HG02981 (cell line): Measurements from ENCODE around the gene GRIK4.
"Not testable (repeated sequence)": the region's sequence is repeated elsewhere in the genome, so short reads cannot be mapped to it uniquely, and the experiment has no call there.

ENCODE experiments used
- ATAC-seq: cut with Tn5 transposase; IDR thresholded peaks from one replicate; pipeline ENCODE4 v1.9.1; 2021; ENCODE audit warnings: mild to moderate bottlenecking, moderate library complexity; ENCODE audit not compliant: unreplicated experiment

The GRIK4 gene

GRCh38 chr11:120511116-120511819 is at the start of gene GRIK4:
TSS of gene GRIK4 (plus strand) at chr11:120511748. CDS start at chr11:120660319, 148,571 bp downstream.
- peak; percentile 81 for ATAC-seq

DNA sequence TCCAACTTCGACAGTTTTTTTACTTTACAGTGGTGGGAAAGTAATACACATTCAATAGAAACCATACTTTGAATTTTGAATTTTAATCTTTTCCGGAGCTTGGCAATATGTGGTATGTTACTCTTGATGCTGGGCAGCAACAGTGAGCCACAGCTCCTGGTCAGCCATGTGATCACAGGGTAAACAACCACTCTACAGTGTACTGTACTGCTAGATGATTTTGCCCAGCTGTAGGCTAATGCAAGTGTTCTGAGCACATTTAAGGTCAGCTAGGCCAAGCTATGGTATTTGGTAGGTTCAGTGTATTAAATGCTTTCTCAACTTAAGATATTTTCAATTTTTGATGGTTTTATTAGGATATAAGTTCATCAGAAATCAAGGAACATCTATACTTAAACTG is 48.7 kb upstream of the GRIK4 start:
- ATAC-seq = no peak

DNA sequence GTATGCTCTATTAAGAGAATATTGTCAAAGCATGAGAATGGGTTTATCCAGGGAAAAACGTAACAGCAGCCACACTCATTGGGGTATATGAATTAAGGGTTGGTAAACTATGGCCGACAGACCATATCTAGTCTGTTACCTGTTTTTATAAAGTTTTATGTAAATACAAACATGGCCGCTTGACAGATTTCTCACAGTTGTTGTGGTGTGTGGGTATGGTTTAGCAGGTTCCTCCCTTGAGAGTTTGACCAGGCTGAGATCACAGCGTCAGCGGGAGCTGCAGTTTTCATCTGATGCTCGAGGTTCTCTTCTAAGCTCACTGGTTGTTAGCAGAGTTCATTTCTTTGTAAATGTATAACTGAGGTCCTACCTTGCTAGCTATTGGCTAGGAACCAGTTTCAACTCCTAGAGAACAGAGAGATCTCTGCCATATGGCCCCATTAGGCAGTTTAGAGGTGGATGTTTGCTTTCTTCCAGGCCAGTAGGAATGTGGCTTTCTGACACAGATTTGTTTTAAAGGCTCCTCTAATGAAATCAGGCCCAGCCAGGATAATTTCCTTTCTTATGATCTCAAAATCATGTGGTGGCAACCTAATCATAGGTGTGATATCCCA is 45.5 kb upstream of the GRIK4 start:
- ATAC-seq = no peak

DNA sequence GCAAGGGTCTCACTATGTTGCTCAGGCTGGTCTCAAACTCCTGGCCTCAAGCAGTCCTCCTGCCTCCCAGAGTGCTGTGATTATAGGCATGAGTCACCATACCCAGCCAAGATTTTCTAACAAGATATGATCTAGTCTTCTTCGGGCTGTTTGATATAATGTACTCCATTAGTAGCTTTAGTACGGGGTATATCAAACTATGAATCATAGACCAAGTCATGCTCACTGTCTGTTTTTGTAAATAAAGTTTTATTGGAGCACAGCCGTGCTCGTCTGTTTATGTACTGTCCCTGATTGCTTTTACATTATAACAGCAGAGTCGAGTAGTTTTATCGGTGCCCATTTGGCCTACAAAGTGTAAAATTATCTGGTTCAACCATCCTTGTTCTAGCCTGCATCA is 43.9 kb upstream of the GRIK4 start:
- ATAC-seq = no peak

DNA sequence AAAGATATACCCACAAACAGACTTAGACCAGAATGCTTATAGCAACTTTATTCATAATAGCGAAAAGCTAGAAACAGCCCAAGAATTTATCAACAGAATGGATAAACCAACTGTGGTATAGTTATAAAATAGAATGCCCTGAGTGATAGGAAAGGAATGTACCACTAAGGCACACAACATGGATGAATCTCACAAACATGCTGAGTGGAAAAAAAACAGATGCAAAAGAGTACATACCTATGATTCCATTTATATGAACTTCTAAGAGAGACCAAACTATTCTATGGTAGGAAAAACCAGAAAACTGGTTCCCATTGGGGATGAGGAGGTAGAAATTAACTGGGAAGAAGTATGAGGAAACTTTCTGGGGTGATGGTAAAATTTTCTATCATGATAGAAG is 40.4 kb upstream of the GRIK4 start:
- ATAC-seq = no peak

DNA sequence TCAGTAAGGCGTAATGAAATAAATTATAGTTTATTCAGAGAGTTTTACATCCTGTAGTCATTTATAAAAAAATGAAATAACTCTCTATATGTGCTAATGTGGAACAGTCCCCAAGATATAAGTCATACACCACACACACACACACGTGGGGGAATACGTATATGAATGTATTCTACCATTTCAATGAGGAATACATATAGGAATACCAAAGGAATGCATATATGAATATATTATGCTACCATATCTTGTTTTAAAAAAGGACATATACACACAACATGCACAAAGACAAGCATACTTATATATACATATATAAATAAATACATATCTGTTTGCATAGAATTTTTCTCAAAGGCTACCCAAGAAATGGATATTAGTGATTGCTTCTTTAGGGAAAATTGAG is 39.6 kb upstream of the GRIK4 start:
- ATAC-seq = no peak

DNA sequence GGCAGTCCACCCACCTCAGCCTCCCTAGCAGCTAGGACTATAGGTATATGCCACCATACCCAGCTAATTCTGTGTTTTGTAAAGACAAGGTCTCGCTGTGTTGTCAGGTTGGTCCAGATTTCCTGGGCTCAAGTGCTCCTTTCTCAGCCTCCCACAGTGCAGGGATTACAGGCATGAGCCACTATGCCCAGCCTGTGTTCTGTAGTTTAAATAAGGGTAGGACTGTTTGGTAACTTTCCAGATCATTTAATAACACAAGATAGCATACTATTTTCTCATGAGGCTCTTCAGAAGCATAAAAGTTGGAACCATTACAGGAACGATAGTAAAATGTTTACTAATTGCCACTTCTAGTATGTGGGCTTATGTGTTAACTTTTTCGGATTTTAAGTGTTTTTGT is 38.0 kb upstream of the GRIK4 start:
- ATAC-seq = no peak

- ATAC-seq = no peak
These were observed 29.4 kb upstream of the GRIK4 start for GRCh38 chr11:120482149-120482548.

DNA sequence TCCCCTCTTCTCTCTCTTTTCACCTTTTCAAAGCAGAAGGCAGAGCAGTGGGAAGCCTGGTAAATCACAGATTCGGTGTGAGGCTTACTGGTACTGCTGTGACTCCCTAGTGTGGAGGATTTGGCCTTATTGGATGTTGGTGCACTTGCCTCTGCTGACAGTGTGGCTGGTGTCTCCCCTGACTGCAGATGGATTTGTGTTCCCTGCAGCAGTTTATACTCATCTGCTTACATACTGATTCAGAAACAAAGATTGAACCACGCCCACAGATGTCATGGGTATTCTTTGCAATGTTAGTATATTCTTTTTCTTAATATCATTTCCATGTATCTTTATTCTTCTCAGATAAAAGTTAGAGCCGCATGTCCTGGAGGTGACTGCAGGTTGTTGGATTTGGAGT is 26.8 kb upstream of the GRIK4 start:
- no peak for ATAC-seq

GRCh38 chr11:120486138-120486537 is 25.4 kb upstream of the GRIK4 start:
- no peak for ATAC-seq

DNA sequence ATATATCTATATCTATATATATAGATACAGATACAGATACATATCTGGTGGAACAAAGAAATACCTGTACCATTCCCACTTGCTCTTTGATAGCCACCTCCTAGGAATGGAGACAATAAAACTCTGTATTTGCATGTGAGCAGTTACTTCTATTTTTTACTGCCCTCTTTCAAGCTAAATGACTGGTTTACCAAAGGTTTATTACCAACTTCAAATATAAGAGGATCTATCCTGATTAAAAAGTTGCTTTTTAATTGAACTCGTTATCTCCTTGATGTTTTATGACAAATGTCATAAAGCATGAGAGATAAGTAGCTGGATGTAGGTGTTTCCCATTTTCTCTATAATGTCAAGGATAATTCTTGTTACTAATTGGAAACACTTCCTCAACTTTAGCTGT is 21.7 kb upstream of the GRIK4 start:
- no peak for ATAC-seq

GRCh38 chr11:120492486-120492885 is 19.1 kb upstream of the GRIK4 start:
- no peak for ATAC-seq

GRCh38 chr11:120494595-120494994 is 17.0 kb upstream of the GRIK4 start:
- ATAC-seq = no peak

- no peak for ATAC-seq
These were observed 12.5 kb upstream of the GRIK4 start for GRCh38 chr11:120499088-120499487.

DNA sequence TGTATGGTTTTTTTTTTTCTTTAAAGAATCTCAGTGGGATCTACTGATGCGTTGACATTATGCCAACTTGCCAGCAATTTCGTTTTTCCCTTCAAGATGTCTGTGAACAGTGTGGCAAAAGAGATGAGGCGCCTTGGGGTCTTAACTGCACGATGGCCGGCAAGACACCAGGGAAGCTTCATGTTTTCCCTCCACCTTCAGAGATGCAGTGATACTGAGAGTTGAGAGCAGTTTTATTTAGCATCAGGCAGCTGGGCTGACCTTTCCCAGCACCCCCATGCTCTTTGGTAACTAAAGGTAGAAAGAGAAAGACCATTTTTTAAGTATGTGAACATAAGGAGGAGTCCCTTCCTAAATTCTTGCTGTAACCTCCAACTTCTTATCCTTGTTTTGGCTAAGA is 11.7 kb upstream of the GRIK4 start:
- no peak for ATAC-seq

DNA sequence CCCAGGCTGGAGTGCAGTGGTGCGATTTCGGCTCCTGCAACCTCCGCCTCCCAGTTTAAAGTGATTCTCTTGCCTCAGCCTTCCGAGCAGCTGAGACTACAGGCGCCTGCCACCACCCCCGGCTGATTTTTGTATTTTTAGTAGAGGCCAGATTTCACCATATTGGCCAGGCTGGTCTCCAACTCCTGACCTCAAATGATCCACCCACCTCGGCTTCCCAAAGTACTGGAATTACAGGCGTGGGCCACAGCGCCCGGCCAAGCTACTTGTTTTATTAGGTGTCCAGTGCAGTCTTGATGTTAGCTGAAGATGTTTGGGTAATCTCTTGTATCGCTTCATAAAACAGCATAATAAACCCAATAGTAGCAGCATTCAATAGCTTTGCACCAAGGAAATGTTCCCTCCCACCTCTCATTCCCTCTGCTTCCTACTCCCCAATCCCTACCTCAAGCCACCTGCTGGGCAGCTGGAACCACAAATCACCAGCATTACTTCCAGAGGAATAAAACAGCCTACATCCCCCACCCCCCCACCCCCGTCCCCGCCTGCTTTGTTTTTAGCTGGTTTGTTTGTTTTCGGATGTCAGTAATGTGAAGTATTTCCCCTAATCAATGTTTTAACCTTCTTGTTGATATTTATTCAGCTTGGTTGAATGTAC is 11.0 kb upstream of the GRIK4 start:
- no peak for ATAC-seq

DNA sequence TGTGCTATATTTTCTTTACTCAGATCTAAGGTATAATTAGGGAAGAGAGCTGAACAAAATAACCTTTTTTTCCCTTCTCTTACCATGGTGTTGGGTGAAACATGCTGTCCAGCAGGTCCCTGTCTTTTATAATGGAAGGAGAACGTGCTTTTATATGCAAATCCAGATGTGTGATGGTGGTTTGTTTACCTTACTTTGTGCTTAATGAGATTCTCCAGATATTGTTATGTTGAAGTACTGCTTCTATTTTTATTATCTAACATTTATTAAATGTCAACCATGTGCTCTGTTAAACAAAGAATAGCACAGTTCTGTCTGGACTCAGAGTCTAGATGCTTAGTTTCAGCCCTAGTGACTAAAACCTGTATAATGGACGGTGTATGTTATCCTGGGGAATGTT is 10.1 kb upstream of the GRIK4 start:
- no peak for ATAC-seq

DNA sequence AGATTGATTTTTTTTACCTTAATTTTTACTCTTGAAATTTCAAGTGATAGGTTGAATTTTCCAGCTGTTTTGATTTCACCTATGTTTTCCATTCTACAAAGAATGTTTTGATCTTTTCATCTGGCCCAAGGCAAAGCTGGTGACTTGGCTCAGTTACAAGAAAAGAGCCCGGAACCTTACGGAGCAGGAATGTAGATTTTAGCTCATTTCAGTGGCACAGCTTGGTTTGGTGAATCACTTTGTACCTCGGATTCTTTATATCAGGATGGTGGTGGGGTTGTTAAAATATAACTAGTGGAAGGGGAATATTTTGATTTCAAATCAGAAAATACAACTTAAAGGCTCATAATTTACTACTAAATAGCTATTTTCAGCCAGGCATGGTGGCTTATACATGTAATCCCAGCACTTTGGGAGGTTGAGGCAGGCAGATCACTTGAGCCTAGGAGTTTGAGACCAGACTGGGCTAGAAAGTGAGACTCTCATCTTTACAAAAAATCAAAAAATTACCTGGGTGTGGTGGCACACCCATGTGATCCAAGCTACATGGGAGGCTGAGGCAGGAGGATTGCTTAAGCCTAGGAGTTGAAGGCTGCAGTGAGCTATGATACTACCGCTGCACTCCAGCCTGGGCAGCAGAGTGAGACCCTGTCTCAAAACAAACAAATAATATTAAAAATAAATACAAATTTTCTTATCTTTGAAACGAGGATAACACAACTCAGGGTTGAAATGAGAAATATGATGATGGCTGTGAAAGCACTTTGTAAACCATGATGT is 9.4 kb upstream of the GRIK4 start:
- no peak for ATAC-seq

DNA sequence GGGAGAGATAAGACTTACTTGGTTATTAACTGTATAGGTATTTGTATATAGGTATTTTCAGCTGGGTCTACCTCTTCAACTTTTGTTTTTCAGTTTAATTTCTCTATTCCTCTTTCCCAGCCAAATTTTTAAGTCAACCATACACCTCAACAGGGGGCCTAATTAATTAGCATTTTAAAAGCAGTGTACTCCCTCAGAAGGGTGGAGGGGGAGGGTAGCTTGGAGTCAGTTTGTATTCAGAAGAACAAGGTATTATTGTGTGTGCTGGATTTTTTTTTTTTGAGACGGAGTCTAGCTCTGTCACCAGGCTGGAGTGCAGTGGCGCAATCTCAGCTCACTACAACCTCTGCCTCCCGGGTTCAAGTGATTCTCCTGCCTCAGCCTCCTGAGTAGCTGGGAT is 8.0 kb upstream of the GRIK4 start:
- not testable (repeated sequence) for ATAC-seq

GRCh38 chr11:120505801-120506425 is 5.6 kb upstream of the GRIK4 start:
- ATAC-seq = no peak
